Measurements from ENCODE around the gene PLCH1.

GRCh38 chr3:155394240-155394639 is 350.6 kb downstream of the PLCH1 start:
- no peak for TF ChIP-seq CTCF (IDR thresholded peaks at IDR 0.05; ENCODE audit: low read depth, low read length, poor library complexity, severe bottlenecking)
- no peak for TF ChIP-seq EZH2phosphoT487 (IDR thresholded peaks at IDR 0.05; ENCODE audit: borderline replicate concordance, low read length)
